ENCODE measurements around the gene ADGRV1. TPM values are rescaled to one million over a fixed set of nuclear protein-coding genes. Genes with fewer than 3 reads are reported as not detected.

ADGRV1 gene
- polyA plus RNA-seq, 1 of the 3 experiments (the other 2 are of a cell fraction) = 0.23 TPM

GRCh38 chr5:91020065-91020800, 461.6 kb downstream of the ADGRV1 start:
- CTCF ChIA-PET = interaction anchor here (1.0 to 1.6 kb wide), 3 partner anchors 88 to 399 kb away, joined by 4 to 6 read pairs (median 4); no protein-coding TSS in a partner anchor
- Histone ChIP-seq H3K9me3 (no peaks in the 10 kb centered on the region), H3K9ac (no peak overlapping the region), H3K4me1 (ENCODE audit: control insufficient read depth in 1 of 2, insufficient read depth in 2 of 2, low read depth in 1 of 2, low read length in 1 of 2) (peaks cover 0 to 10% of the 10 kb centered on the region in 2 experiments; a peak in 2 of 4 replicates), H3K27me3 (ENCODE audit: insufficient read depth) (no peaks in the 10 kb centered on the region), H3K9me2 (no peaks in the 10 kb centered on the region), H3K36me3 (replicated peaks in 1 of 2; ENCODE audit: control insufficient read depth in 1 of 2, insufficient read depth in 2 of 2, low read length in 1 of 2) (no peaks in the 10 kb centered on the region), H4K20me1 (ENCODE audit: insufficient read depth) (no peaks in the 10 kb centered on the region), H2AFZ (ENCODE audit: low read depth) (no peak overlapping the region), H3K4me2 (no peak overlapping the region), H3K79me2 (ENCODE audit: insufficient read depth) (no peaks in the 10 kb centered on the region), H3K27ac (ENCODE audit: low read depth in 2 of 2, low read length in 1 of 2) (no peak overlapping the region), H3K4me3 (ENCODE audit: low read depth in 2 of 2, low read length in 1 of 2) (no peak overlapping the region), H3F3A (replicated peaks; ENCODE audit: insufficient read depth) (no peaks in the 10 kb centered on the region)
- POLR2A ChIA-PET = no interaction called here
- TF ChIP-seq PBX3 (IDR thresholded peaks at IDR 0.05) (no peak), FOSL2 (IDR thresholded peaks at IDR 0.05; ENCODE audit: borderline replicate concordance, low read depth) (no peak), FOXJ3 (CRISPR knock-in tag; IDR thresholded peaks at IDR 0.05) (no peak), ZBTB33 (IDR thresholded peaks at IDR 0.05; ENCODE audit: borderline replicate concordance, low read depth) (no peak), NRF1 (IDR thresholded peaks at IDR 0.05; ENCODE audit: low read depth, low read length) (no peak), POLR2AphosphoS5 (IDR thresholded peaks at IDR 0.05; ENCODE audit: low read depth, low read length) (no peak), MAX (IDR thresholded peaks at IDR 0.05; ENCODE audit: low read depth) (no peak), TEAD4 (IDR thresholded peaks at IDR 0.05; ENCODE audit: borderline replicate concordance, insufficient read depth) (no peak)
- 60% methylated on average over 6 of the region's 6 CpGs for WGBS (ENCODE audit: low lambda C conversion rate)
- no peak for DNase-seq

GRCh38 chr5:91022518-91022917, 463.9 kb downstream of the ADGRV1 start:
- Histone ChIP-seq H3K27me3 (ENCODE audit: insufficient read depth) (no peaks in the 10 kb centered on the region), H3K9ac (no peak overlapping the region), H3K9me2 (no peaks in the 10 kb centered on the region), H3K27ac (ENCODE audit: low read depth in 2 of 2, low read length in 1 of 2) (peak overlapping the region in 1 of 2 experiments; percentile 11; a peak in 1 of 4 replicates), H3K9me3 (no peaks in the 10 kb centered on the region), H3K4me2 (no peak overlapping the region), H3F3A (replicated peaks; ENCODE audit: insufficient read depth) (no peaks in the 10 kb centered on the region), H2AFZ (ENCODE audit: low read depth) (no peak overlapping the region), H3K79me2 (ENCODE audit: insufficient read depth) (no peaks in the 10 kb centered on the region), H4K20me1 (ENCODE audit: insufficient read depth) (no peaks in the 10 kb centered on the region), H3K36me3 (replicated peaks in 1 of 2; ENCODE audit: control insufficient read depth in 1 of 2, insufficient read depth in 2 of 2, low read length in 1 of 2) (no peaks in the 10 kb centered on the region), H3K4me1 (ENCODE audit: control insufficient read depth in 1 of 2, insufficient read depth in 2 of 2, low read depth in 1 of 2, low read length in 1 of 2) (peaks cover 0 to 18% of the 10 kb centered on the region in 2 experiments; a peak in 2 of 4 replicates), H3K4me3 (ENCODE audit: low read depth in 2 of 2, low read length in 1 of 2) (no peak overlapping the region)
- ChIA-PET POLR2A (no interaction called here), CTCF (interaction anchor here (1.1 to 1.7 kb wide), 5 partner anchors 12 to 362 kb away, joined by 3 to 5 read pairs (median 4); no protein-coding TSS in a partner anchor)
- no peak for DNase-seq
- 54% methylated on average over 2 of the region's 2 CpGs for WGBS (ENCODE audit: low lambda C conversion rate)
- no peak for TF ChIP-seq JUND (IDR thresholded peaks at IDR 0.05)
- no peak for TF ChIP-seq USF2 (IDR thresholded peaks at IDR 0.05; ENCODE audit: borderline replicate concordance, low read depth, low read length)
- TF ChIP-seq GABPA (IDR thresholded peaks at IDR 0.05; ENCODE audit: low read depth) = no peak
- TF ChIP-seq CTCF (IDR thresholded peaks at IDR 0.05) = no peak
- TF ChIP-seq PBX3 (IDR thresholded peaks at IDR 0.05) = no peak
- TF ChIP-seq NRF1 (IDR thresholded peaks at IDR 0.05; ENCODE audit: low read depth, low read length) = no peak
- TF ChIP-seq IRF3 (IDR thresholded peaks at IDR 0.05; ENCODE audit: low read depth, low read length) = no peak

Measured in SK-N-SH (cell line).